Glutamatergic neuron (in vitro differentiated cells): ENCODE results near the gene CIAO1. TPM values are rescaled to one million over a fixed set of nuclear protein-coding genes. Genes with fewer than 3 reads are reported as not detected.
"Not testable (repeated sequence)": the region's sequence is repeated elsewhere in the genome, so short reads cannot be mapped to it uniquely, and the experiment has no call there.

Experiments
- DNase-seq: peaks from one replicate; pipeline ENCODE4 v3.0.0; 2022
- H3K27ac Mint-ChIP-seq: one replicate; pipeline ENCODE4 v1.8.0; 2020; ENCODE audit warnings: mild to moderate bottlenecking, mixed read lengths, inconsistent platforms; ENCODE audit not compliant: unreplicated experiment
- H3K27me3 Mint-ChIP-seq: one replicate; pipeline ENCODE4 v1.8.0; 2020; ENCODE audit warnings: mild to moderate bottlenecking, moderate library complexity, mixed read lengths, inconsistent platforms; ENCODE audit not compliant: unreplicated experiment
- H3K36me3 Mint-ChIP-seq: one replicate; pipeline ENCODE4 v1.8.0; 2020; ENCODE audit warnings: mild to moderate bottlenecking, mixed read lengths, inconsistent platforms; ENCODE audit not compliant: unreplicated experiment
- H3K4me1 Mint-ChIP-seq: one replicate; pipeline ENCODE4 v1.8.0; 2020; ENCODE audit warnings: mild to moderate bottlenecking, low read depth, mixed read lengths, inconsistent platforms; ENCODE audit not compliant: unreplicated experiment
- H3K4me3 Mint-ChIP-seq: one replicate; pipeline ENCODE4 v1.8.0; 2020; ENCODE audit warnings: mild to moderate bottlenecking, mixed read lengths, inconsistent platforms; ENCODE audit not compliant: unreplicated experiment
- H3K9me3 Mint-ChIP-seq: one replicate; pipeline ENCODE4 v1.8.0; 2020; ENCODE audit warnings: mild to moderate bottlenecking, moderate library complexity, mixed read lengths, inconsistent platforms; ENCODE audit not compliant: unreplicated experiment
- total RNA-seq: library from RNA; stranded (reverse); fragmentation: NEBNext Ultra II Directional; extraction: Animal tissue kit (Norgen Biotek cat#: 25700); gene quantifications from one replicate; pipeline ENCODE4 v1.2.1, GENCODE V29; 2021; ENCODE audit not compliant: unreplicated experiment
- TF ChIP-seq, protein P1 (sequence below): fragments of 200-600 bp; sonication (generic); IDR thresholded peaks from one replicate; pipeline ENCODE4 v1.5.0; 2021; ENCODE audit not compliant: partially characterized antibody, unreplicated experiment

Gene CIAO1
- total RNA-seq, 1 donor from 2014 or later: 68.1 TPM

DNA sequence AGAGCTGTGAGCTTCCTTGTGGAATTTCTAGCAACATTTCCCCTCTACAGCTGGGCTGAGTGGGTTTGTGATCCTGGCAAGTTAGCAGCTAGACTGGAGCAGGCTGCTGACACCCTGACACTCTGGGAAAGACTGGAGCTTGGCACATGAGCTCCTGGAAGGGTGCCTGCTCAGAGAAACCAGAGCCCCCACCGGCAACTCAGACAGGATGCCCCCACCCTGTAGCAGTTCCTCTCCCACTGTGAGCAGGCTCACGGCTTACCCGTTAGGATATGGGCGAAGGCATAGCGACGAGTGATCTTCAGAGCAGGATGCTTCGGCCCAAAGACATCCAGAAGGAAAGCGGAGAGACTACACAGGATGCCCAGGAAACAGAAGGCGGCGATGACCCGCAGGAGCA is 11.5 kb upstream of the CIAO1 start:
- Mint-ChIP-seq H3K36me3 (peaks cover 4% of the 10 kb centered on the region), H3K27ac (no peak overlapping the region), H3K27me3 (peaks cover 13% of the 10 kb centered on the region), H3K9me3 (peaks cover 12% of the 10 kb centered on the region), H3K4me3 (no peak overlapping the region), H3K4me1 (peaks cover 23% of the 10 kb centered on the region)
- DNase-seq: no peak
- TF ChIP-seq, protein P1, sequence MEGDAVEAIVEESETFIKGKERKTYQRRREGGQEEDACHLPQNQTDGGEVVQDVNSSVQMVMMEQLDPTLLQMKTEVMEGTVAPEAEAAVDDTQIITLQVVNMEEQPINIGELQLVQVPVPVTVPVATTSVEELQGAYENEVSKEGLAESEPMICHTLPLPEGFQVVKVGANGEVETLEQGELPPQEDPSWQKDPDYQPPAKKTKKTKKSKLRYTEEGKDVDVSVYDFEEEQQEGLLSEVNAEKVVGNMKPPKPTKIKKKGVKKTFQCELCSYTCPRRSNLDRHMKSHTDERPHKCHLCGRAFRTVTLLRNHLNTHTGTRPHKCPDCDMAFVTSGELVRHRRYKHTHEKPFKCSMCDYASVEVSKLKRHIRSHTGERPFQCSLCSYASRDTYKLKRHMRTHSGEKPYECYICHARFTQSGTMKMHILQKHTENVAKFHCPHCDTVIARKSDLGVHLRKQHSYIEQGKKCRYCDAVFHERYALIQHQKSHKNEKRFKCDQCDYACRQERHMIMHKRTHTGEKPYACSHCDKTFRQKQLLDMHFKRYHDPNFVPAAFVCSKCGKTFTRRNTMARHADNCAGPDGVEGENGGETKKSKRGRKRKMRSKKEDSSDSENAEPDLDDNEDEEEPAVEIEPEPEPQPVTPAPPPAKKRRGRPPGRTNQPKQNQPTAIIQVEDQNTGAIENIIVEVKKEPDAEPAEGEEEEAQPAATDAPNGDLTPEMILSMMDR: no peak

DNA sequence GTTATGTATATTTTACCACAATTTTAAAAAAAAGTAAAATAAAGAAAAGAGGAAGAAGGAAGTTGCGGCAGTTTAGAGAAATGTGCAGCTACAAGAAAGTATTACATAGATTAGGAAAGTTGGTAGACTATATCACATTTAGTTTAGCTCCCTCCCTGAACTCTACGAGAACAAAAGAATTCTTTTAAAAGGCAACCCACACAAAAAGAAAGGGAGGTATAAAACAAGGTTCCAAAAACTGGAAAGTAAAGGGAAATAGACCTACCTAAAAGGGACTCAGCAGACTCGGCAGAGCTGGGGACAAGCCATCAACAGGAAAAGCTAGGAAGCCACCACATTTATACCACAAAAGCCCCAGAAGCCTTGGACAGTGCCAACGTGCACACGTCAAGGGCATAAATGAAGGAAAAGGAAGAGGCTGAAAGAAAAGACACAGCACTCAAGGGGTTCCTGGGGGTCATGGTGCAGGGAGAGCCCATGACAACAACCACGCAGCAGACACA is 9.4 kb upstream of the CIAO1 start:
- TF ChIP-seq, protein P1: no peak
- peaks cover 27% of the 10 kb centered on the region for H3K4me1 Mint-ChIP-seq
- DNase-seq: no peak
- peaks cover 15% of the 10 kb centered on the region for H3K27me3 Mint-ChIP-seq
- H3K9me3 Mint-ChIP-seq: peaks cover 13% of the 10 kb centered on the region
- H3K36me3 Mint-ChIP-seq: peaks cover 4% of the 10 kb centered on the region
- H3K27ac Mint-ChIP-seq: no peak overlapping the region
- no peak overlapping the region for H3K4me3 Mint-ChIP-seq

DNA sequence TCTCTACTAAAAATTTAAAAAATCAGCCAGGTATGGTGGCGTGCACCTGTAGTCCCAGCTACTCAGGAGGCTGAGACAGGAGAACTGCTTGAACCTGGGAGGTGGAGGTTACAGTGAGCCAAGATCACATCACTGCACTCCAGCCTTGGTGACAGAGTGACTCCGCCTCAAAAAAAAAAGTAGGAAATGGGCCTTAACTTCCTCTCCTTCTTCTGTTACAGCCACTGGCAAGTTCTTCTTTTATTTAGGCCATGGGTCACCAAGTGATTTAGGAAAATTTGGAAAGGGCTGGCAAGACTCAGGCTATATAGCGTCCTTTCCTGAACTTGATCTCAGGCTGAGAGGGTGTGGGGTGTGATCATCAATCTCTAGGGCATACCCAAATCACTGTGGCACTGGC is 8.3 kb upstream of the CIAO1 start:
- not testable (repeated sequence) for H3K27ac Mint-ChIP-seq, H3K4me3 Mint-ChIP-seq, H3K36me3 Mint-ChIP-seq, DNase-seq
- Mint-ChIP-seq H3K4me1 (peaks cover 27% of the 10 kb centered on the region), H3K27me3 (peaks cover 15% of the 10 kb centered on the region), H3K9me3 (peaks cover 13% of the 10 kb centered on the region)

DNA sequence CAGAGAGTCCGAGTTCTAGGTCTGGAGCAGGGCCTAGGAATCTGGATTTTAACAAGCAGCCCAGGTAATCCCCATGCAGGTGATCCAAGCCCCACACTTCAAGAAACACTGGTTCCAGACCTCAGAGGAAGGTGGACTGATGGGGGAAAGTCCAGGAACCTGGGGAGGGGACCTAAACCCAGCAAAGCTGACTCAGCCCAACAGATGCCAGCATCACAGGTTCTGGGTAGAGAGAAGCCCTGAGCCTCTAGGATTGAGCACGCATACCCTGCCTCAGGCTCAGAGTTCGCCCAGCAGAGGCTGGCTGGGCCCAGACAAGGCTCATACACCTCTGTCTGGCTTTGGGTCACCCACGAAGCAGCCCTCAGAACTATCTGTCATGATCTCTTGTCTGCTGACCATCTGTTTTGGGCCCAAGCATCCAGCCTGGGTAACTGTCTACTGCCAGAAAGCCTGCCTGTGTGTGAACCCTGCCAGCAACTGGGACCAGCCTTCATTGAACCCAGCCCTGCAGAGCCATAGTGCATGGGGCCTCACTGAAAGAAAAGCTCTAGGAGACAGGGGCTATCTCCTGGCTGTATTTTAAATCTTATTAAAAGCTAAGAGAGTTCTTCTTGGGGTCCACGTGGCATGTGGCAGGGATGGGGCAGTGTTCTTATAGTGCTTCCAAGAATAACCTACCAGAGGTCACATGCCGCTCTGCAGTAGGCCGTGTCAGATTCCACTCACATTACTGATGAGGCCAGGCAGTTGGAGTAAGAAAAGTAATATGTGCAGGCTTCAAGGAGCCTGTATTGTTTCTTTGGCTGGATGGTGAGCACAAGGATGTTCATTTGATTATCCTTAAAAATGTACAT is 7.6 kb upstream of the CIAO1 start:
- TF ChIP-seq, protein P1: no peak
- peaks cover 13% of the 10 kb centered on the region for H3K9me3 Mint-ChIP-seq
- H3K36me3 Mint-ChIP-seq: peaks cover 4% of the 10 kb centered on the region
- DNase-seq: no peak
- peak overlapping the region; percentile 67 for H3K27ac Mint-ChIP-seq
- peaks cover 27% of the 10 kb centered on the region for H3K4me1 Mint-ChIP-seq
- peaks cover 12% of the 10 kb centered on the region for H3K27me3 Mint-ChIP-seq
- H3K4me3 Mint-ChIP-seq: peak overlapping the region; percentile 16

DNA sequence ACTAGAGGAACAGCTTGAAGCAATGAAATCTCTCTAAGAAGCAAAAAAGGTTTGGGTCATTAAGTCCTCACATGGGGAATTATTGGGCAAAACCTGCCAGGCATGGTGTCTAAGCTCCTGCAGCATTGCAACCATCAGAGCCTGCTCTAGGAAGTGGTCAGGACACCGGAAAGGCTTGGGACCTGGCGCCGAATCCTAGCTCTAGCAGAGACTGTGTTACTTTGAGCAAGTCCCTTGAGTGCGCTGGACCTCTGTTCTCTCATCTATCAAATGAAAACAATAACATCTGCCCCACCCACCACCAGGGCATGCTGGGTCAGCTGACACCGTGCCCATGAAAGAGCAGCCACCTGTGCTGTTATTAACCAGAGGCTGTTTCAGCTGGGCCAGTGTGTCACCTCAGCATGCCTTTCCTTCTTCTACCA is 6.5 kb upstream of the CIAO1 start:
- peak; percentile 32 for DNase-seq
- Mint-ChIP-seq H3K36me3 (peaks cover 4% of the 10 kb centered on the region), H3K4me1 (peaks cover 35% of the 10 kb centered on the region), H3K9me3 (peaks cover 14% of the 10 kb centered on the region), H3K27me3 (peaks cover 10% of the 10 kb centered on the region), H3K4me3 (peak overlapping the region; percentile 16), H3K27ac (peak overlapping the region; percentile 67)
- TF ChIP-seq, protein P1: no peak
